Adrenal gland (tissue), 5 donors: ENCODE measurements around the gene CHRD.

ENCODE experiments used
- CTCF ChIP-seq, 6 experiments: fragments of 450-650 bp in 4 of 6; fragments of 200-600 bp in 2 of 6; sonication (generic) in 1 of 6; IDR thresholded peaks; 1 replicate in 5 of 6; 2 replicates in 1 of 6; pipeline versions ENCODE4 v1.5.1 to v1.8.0; 2016 to 2021; ENCODE audit warnings: antibody characterized with exemption in 6 of 6, mild to moderate bottlenecking in 2 of 6, moderate library complexity in 1 of 6
- POLR2A ChIP-seq, 2 donors: fragments of 450-650 bp; IDR thresholded peaks; one replicate each; pipeline ENCODE4 v1.6.1; 2017; ENCODE audit warnings: antibody characterized with exemption in 2 of 2, mild to moderate bottlenecking in 2 of 2, moderate library complexity in 1 of 2
- donor health status: DM: no; HTN: no; CAD: no.

- no peak for TF ChIP-seq CTCF (IDR thresholded peaks at IDR 0.05)
- no peak for TF ChIP-seq POLR2A (IDR thresholded peaks at IDR 0.05)
These were observed 29.2 kb upstream of the CHRD start for GRCh38 chr3:184350618-184351017.
